ENCODE data around the gene TENT5C. TPM values are rescaled to one million over a fixed set of nuclear protein-coding genes. Genes with fewer than 3 reads are reported as not detected.
A peak's percentile ranks its signal among the peaks of the same experiment; 100 is the strongest.
"Not testable (repeated sequence)": the region's sequence is repeated elsewhere in the genome, so short reads cannot be mapped to it uniquely, and the experiment has no call there.

TENT5C gene
- not detected in 2 replicates for total RNA-seq
- 0.14 TPM for polyA plus RNA-seq (2012)

DNA sequence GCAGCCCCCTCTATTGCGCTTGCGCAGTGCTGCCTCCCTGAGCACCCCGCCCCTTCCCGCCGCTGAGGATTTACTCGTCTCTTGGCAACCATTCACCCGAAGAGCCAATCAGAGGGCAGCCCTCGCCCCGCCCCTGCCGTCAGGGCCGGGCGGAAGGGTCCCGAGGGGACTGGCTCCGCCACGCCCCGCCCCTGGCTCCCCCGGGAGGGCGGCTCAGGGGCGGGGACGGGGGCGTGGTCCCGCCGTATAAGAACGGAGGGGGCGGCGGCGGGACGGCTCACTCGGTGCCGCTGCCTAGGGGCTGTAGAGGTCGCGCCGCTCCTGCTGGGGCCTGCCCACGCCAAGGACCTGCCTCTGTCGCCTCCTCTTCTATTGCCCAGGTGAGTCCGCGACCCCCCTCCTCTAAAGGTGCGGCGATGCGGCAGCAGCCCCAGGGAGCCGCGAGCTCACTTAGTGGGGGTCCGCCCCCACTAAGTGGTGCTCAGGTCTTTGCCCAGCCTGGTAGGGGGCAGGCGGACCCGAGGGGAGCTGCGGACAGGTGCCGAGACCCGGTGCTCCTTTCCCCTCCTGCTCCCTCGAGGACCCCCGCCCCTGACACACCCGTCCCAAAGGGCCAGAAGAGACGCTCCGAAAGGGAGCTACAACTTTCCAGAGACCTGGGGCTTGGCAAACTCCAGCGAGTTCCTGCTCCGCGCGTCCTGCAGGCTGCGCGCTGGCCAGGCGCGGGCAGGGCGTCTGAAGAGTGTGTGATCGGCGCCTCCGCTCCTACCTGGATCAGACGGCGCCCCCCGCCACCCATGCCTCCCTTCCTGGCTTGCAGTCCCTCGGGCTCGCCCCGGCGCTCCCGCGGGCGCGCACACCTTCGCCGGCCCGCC, at the start of gene TENT5C:
Gene TENT5C, plus strand, starts transcription at position 275 of the 875 bp plus-strand sequence. CDS start 16,821 bp downstream, outside the sequence.
- peak; percentile 96 for DNase-seq (ENCODE audit: low read depth)

DNA sequence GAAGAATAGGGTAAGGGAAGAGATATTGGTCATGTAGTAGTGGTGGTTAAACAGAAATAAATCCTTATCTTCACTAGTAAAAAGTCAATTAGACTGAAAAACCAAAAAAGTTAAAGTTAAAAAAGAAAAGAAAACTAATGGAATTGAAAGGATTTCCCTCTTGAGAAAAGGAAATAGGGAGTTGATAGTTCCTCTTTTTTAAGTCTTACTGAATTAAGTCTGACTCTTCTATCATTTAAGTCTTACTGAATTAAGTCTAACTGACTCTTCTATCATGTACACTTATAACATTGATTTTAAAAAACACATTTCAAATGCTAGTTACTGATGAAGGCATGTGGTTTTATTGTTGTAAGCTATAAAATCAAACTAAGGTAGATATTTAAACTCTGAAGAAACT, 49.5 kb upstream of the TENT5C start:
- no peak for DNase-seq (ENCODE audit: low read depth)

DNA sequence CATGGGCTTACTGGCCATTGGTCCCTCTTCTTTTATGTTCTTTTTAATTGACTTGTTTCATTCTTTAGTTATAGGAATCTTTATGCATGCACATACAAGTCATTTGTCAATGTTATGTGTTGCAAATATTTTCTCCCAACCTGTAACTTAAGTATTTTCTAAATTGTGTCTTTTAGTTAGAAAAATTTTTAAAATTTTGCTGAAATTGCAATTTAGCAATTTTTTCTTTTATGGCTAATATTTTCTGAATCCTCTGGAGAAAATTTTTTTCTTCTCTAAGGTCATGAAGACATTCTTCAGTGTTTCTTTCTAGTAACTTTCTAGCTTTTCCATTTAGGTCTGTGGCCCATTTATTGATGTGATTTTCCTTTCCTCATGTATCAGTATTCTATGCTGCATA, 48.9 kb upstream of the TENT5C start:
- DNase-seq (ENCODE audit: low read depth): no peak

DNA sequence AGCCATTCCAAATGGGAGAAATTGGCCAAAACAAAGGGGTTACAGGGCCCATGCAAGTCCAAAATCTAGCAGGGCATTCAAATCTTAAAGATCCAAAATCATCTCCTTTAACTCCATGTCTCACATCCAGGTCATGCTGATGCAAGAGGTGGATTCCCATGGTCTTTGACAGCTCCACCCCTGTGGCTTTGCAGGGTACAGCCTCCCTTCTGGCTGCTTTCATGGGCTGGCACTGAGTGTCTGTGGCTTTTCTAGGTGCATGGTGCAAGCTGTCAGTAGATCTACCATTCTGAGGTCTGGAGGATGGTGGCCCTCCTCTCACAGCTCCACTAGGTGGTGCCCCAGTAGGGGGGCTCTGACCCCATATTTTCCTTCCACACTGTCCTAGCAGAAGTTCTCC, 47.4 kb upstream of the TENT5C start:
- not testable (repeated sequence) for DNase-seq (ENCODE audit: low read depth)

DNA sequence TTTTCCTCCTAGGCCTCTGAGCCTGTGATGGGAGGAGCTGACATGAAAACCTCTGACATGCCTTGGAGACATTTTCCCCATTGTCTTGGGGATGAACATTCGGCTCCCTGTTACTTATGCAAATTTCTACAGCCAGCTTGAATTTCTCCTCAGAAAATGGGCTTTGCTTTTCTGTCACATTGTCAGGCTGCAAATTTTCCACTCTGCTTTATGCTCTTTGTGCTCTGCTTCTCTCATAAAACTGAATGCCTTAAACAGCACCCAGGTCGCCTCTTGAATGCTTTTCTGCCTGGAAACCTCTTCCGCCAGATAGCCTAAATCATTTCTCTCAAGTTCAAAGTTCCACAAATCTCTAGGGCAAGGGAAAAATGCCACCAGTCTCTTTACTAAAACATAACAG, 46.7 kb upstream of the TENT5C start:
- DNase-seq (ENCODE audit: low read depth): no peak

DNA sequence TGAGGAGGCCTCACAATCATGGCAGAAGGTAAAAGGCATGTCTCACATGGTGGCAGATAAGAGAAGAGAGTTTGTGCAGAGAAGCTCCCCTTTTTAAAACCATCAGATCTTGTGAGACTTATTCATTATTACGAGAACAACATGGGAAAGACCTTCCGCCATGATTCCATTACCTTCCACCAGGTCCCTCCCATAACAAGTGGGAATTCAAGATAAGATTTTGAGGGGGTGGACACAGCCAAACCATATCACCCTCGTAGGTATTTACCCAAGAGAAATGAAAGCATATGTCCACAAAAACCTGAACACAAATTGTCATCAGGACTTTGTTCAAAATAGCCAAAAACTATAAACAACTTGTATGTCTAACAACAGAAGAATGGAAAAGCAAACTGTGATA, 45.9 kb upstream of the TENT5C start:
- no peak for DNase-seq (ENCODE audit: low read depth)

DNA sequence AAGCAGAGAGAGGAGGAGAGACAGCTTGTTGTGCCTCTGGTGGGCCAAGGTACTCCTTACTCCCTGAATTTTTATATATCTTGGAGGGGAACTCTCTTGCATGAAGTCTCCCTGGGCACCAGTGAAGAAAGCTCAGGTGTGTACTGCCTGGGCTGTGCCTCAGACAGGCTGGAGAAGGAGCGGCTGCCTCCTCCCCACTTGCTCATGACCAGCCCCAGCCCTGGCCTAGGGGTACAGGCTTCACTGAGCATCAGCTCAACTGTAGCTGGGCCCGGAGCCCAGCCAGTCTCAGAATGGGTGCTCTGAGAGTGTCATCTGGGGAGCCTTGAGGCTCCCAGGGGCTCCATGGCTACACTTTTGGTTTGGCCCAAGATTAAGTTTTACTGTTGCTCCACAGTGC, 44.8 kb upstream of the TENT5C start:
- DNase-seq (ENCODE audit: low read depth): no peak

DNA sequence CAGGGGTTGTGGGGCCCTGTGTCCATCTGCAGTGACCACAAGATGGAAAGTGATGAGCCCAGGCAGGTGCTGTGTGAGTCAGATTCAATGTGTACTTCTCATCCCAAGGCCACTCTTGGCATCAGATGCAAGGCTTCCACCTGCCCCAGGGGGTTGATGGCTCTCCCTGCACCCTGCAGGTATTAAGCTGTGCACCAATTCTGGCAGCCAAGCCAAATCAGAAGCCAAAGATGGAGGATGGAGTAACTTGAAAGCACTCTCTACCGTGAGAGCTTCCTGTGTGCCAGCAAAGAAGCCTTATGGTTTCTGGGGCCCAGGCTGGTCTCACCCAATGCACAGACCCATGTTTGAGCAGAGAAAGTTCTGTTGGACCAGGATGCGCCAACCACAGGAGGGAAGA, 44.3 kb upstream of the TENT5C start:
- DNase-seq (ENCODE audit: low read depth): no peak

DNA sequence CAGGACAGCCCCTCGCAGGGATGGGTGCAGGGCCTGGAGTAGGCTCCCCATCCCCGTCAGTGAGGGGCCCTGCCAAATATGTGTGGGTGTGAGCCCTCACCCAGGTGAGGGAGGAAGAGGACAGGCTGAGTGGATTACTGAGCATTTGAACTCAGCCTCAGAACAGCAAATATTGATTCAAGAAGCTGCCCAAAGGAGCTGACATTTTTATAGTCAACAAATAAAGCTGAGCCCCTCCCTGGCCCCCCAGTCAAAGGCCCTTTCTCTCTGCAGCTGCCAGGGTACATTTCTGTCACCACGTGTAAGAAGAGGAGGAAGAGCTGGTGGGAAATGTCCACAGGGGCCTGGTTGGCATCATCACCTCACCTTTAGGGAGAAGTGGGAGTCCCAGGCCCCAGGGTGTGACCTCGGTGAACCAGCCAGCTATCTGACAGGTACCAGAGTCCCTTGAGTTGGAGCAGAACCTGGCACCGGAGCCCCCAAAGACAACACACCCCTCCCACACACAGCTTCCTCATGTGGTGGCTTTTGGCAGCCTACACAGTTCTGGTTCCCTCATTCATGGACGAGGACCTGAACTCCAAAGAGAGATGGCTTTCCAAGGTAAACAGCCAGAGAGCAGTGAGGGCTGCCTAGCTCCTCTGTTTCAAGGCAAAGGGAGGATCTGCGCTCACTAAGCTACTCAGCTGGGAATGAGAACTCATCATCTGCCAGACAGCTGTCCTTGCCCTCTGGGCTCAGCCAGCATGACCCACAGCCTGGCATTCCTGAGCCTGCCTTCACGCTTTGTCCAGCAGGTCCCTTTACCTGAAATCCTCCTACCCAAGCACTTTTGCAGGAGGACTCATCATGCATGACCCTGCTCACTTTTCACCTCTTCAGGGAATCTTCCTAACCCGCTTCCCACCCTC, 43.0 kb upstream of the TENT5C start:
- peak; percentile 23 for DNase-seq (ENCODE audit: low read depth)

DNA sequence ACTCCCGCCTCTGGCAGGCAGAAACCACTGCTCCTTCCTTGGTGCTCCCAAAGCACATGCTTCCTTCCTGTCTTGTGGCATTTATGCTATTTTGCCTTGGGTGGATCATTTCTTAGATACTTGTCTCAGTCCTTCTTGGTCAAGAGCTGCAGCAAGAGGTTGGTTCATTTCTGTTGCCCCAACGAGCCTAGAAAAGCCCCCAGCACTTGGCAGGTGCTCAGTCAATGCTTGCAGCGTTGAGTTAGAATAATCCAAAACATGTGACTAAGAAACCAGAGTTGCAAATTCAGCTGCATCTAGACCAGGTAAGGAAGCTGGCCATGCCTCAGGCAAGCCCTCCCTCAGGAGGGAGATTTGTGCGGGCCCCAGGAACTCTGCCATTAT, 42.4 kb upstream of the TENT5C start:
- DNase-seq (ENCODE audit: low read depth): no peak

DNA sequence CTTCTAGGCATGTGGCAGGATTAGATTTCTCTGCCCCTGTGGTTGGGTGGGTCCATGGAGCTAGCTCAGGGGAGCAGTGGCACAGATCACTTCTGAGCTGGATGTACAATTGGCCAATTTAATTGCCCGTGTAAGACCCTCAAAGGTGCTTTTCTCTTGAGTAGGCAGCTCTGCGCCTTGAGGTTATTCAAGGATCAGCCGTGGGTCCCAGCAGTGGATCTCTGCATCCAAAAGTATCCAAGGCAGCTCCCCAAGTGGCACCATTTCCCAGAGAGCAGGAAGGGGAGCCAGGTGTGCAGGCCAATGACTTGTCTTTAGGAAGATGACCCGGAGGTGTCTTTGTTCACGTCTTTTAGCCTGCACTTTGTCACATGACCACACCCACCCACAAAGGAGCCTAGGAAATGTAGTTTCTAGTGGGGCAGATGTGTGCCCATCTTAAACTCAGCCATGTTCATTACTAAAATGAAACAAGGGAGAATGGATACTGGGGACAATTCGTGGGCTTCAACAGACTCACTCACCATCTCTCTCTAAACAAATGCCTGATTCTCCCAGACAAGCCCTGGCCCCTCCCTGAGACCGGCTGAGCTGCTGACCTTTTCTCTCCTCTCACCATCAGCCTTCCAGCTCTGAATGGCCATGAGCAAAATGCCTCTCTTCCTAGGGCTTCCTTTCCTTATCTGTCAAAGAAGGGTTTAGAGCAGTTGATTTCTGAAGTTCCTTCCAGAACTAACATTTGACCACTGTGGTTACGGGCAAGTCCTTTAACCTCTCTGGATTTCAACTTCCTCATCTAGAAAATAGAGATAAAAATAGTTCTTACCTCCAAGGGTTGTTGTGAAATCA, 41.4 kb upstream of the TENT5C start:
- DNase-seq (ENCODE audit: low read depth): no peak

DNA sequence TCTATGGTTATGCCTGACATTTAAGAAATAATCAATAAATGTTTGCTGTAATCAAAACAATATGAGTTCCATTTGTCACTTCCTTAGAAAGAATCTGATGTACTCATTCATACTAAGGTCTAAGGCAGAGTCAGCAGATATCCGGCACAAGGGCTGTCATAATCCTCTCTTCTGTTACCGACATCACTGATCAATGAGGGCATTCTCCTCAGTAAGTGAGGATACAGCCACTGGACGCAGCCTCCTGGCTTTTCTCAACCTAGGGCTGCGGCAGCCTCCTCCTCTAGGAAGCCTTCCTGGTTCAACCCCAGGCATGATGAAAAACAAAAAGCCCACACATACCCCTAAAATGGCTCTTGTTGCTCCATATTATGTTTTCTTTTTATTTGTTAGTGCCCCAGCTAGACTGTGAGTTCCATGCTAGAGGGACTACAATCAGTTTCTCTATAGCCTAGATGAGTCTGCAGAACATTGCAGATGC, 40.7 kb upstream of the TENT5C start:
- DNase-seq (ENCODE audit: low read depth): no peak

DNA sequence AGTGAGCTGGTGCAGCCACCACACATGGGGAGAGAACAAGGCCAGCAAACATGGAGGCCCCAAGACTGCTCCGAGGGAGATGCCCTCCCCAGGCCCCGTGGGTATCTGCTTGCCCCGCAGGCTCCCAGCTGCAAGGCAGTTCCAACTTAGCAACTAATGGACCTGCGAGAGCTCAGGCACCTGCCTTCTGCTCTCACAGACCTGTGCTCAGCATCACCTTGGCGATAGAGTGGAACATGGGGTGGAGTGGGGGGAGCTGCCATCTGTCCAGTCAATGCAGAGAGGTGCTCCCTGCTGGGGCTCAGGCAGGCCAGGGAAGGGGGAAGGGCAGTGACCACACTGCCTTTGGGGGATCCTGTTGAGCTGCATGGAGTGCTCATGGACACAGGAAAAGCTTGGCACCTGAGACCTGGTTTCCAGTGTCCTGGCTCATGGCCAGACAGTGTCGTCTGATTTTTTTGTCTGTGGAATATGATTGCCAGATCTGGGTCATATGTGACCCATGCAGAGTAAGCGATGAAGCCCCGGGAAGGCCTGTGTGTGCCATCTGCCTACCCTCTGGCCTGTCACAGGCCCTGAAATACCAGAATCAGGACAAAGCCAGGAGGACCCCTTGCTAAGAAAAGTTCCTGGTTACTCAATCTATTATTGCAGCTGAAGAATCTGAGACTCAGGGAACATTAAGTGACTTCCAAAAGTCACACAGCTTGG, 39.9 kb upstream of the TENT5C start:
- no peak for DNase-seq (ENCODE audit: low read depth)

DNA sequence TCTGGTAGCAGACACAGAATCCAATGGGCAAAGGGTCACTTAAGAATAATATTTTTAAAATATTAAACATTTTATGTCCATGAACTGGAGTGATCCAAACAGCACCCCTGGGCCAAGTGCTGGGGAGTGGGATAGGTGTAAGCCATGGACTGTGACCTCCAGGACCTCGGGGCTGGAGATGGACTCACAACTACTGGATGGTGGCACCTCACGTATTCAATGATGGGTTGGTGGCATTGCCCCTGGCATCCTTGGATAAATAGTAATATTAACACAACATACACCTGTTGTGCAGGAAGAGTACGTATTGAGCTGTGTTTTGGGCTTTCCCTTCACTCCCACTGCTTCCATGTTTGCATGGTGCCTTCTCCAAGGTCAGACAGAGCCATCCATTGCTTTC, 39.3 kb upstream of the TENT5C start:
- no peak for DNase-seq (ENCODE audit: low read depth)

DNA sequence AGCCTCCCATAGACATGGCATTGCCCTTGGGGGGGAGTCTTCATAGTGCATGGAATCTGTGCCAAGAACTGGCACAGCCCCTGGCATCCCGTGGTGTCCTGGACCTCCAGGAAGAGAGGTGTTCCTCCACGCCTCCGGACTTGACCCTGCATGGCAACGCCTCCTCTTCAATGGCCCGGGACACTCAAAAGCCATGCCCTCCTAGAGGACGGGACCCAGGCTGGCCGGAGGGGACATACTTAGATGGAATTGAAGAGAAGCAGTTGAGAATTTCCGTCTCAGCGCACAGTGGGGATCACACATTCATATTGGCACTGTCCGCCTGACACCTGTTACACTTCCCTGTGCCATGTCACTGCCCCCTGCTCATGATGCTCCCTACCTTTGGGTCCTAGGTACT, 38.4 kb upstream of the TENT5C start:
- no peak for DNase-seq (ENCODE audit: low read depth)

DNA sequence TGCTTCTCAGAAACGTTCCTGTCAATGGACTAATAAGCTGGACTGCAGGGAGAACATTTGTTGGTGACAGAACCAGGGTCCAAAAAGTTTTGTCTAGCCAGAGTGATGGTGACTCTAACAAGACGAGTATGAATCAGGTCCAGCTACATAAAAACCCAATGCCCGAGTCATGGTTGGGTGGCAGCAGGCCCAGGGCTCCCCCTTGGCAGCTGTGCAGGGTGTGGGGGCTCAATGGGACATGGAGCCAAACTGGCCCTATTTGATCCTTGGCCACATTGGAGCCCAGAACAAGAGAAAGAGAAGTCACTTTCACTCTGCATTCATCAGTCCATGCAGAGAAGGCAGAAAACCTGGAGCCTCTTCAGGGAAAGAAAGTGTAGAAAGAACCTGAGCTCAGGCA, 37.9 kb upstream of the TENT5C start:
- no peak for DNase-seq (ENCODE audit: low read depth)

DNA sequence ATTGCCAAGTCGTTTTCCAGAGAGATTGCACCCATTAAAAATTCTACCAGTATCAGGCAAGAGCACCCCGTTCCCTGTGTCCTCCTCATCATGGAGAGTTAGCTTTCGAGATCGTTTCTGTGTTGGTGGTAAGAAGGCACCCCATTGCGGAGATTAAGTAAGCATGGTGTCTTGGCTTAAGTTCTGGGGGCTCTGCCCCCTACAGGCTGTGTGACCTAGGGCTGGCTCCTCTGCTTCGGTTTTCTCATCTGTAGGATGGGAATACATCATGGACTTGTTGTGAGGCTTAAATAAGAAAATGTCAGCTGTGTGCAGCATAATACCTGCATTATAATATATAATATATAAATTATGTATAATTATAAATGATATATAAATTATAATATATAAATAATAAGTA, 36.8 kb upstream of the TENT5C start:
- no peak for DNase-seq (ENCODE audit: low read depth)

DNA sequence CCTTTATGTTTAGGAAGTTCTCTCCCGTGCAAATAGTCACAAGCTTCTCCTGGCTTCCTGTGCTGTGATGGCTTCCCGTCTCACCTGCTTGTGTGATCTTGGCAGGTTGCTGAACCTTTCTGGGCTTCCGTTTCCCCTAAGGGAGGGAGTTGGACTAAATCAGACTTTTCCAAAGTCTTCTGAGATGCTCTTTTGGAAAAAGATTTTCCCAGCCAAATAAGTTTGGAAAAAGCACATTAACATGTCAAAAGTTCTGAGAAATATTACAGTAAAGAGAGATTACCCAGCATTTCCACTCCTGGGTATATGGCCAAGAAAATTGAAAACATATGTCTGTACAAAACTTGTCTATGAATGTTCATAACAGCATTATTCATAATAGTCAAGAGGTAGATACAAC, 36.0 kb upstream of the TENT5C start:
- DNase-seq (ENCODE audit: low read depth): no peak

DNA sequence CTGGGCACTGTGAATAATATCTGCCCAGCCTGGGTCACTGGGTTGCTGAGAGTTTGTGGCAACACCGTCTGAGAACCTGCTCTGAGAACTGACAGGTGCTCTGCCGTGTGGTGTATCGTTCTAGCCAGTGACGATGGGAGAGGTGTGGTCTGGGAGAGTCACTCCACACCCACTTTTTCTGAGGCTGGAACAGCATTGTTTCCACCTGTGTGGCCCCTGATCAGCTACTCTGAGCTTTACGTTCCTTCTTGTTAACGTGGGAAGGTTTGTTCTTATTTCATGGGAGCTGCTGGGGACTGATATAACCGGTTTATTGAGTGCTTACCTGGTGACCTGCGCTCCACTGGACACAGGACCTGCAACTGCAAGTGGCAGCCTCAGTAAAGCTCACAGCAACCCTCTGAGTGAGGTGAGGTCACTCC, 34.8 kb upstream of the TENT5C start:
- DNase-seq (ENCODE audit: low read depth): peak; percentile 22

DNA sequence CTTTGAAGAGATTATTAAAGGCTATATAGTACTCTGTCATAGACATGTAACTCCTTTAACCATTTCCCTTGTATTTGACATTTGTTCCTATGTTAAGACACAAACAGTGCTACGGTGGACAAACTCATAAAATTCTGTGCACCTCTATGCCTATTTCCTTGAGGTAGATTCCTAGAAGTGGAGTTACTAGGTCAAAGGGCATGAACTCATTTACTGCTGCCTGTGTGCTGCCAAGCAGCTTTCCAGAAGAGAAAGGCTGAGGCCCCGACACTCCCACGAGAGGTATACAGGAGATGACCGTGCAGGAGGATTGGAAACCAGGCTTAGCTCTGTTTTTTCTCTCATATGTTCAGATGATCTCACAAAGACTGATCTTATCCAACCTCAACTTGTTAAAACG, 34.4 kb upstream of the TENT5C start:
- DNase-seq (ENCODE audit: low read depth): no peak

DNA sequence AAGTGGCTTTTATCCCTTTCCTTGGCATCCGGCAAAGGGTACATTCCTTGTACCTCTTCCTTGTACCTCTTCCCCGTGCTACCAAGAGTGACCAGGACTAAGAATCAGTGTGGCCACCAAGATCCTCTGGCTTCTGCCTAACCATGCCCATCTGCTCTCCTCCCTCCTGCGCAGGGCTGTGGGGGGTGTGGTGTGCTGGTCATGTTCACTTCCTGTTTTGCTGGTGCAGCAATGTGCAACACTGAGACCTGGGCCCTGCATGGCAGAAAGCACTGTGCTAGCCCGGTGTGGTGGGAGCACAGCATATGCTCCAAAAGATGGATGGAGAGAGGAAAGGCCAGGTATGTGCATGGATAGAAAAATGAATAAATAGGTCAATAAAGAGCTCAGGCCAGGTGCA, 33.3 kb upstream of the TENT5C start:
- DNase-seq (ENCODE audit: low read depth): no peak

Measured in myocyte (in vitro differentiated cells).